ENCODE results near the gene ZFPL1. TPM values are rescaled to one million over a fixed set of nuclear protein-coding genes. Genes with fewer than 3 reads are reported as not detected.

Gene ZFPL1
- total RNA-seq, 1 donor from 2014 or later, result 31.7 TPM

- intact Hi-C loops (cut with micrococcal nuclease), result no loop called here
These were observed 5.6 kb downstream of the ZFPL1 start for GRCh38 chr11:65089621-65090020.

GRCh38 chr11:65090628-65091027 is 6.6 kb downstream of the ZFPL1 start:
- intact Hi-C loops (cut with micrococcal nuclease), result no loop called here

GRCh38 chr11:65095427-65095826 is 11.4 kb downstream of the ZFPL1 start:
- intact Hi-C loops (cut with micrococcal nuclease), result no loop called here

GRCh38 chr11:65095974-65096806 is 12.2 kb downstream of the ZFPL1 start, which contains the start of gene VPS51:
Gene VPS51, plus strand, starts transcription at chr11:65096214. Its CDS starts 37 bp downstream, at chr11:65096251.
- intact Hi-C loops (cut with micrococcal nuclease), result loop anchor here (1.0 kb wide), 5 partner anchors 12 to 69 kb away; partner anchors contain the start of genes CDCA5, SNX15, SYVN1 and TM7SF2

- intact Hi-C loops (cut with micrococcal nuclease), result loop anchor here (1.0 kb wide), 5 partner anchors 13 to 70 kb away; partner anchors contain the start of genes CDCA5, SNX15, SYVN1 and TM7SF2
These were observed 12.9 kb downstream of the ZFPL1 start for GRCh38 chr11:65096926-65097325.

GRCh38 chr11:65100674-65101350 is 16.8 kb downstream of the ZFPL1 start:
- intact Hi-C loops (cut with micrococcal nuclease), result no loop called here

- intact Hi-C loops (cut with micrococcal nuclease), result no loop called here
These were observed 18.4 kb downstream of the ZFPL1 start for GRCh38 chr11:65102142-65103095.

GRCh38 chr11:65103476-65103875 is 19.5 kb downstream of the ZFPL1 start:
- intact Hi-C loops (cut with micrococcal nuclease), result no loop called here

- intact Hi-C loops (cut with micrococcal nuclease), result no loop called here
These were observed 20.6 kb downstream of the ZFPL1 start for GRCh38 chr11:65104628-65105027.

- intact Hi-C loops (cut with micrococcal nuclease), result no loop called here
These were observed 23.1 kb downstream of the ZFPL1 start for GRCh38 chr11:65107078-65107477.

GRCh38 chr11:65107751-65108468 is 23.9 kb downstream of the ZFPL1 start:
- intact Hi-C loops (cut with micrococcal nuclease), result no loop called here

GRCh38 chr11:65108469-65109123 is 24.6 kb downstream of the ZFPL1 start:
- intact Hi-C loops (cut with micrococcal nuclease), result no loop called here

- intact Hi-C loops (cut with micrococcal nuclease), result loop anchor here (5.0 kb wide), 2 partner anchors 153 to 192 kb away; partner anchors contain the start of genes ATG2A and POLA2
These were observed 25.5 kb downstream of the ZFPL1 start for GRCh38 chr11:65109231-65110198.

GRCh38 chr11:65110354-65110861 is 26.4 kb downstream of the ZFPL1 start:
- intact Hi-C loops (cut with micrococcal nuclease), result loop anchor here (5.0 kb wide), 2 partner anchors 152 to 193 kb away; partner anchors contain the start of genes ATG2A and POLA2

GRCh38 chr11:65111159-65111743 is 27.2 kb downstream of the ZFPL1 start:
- intact Hi-C loops (cut with micrococcal nuclease), result loop anchor here (1.0 to 5.0 kb wide), 3 partner anchors 15 to 194 kb away; partner anchors contain the start of genes ATG2A, POLA2 and VPS51

- intact Hi-C loops (cut with micrococcal nuclease), result loop anchor here (1.0 to 5.0 kb wide), 5 partner anchors 16 to 195 kb away; partner anchors contain the start of genes ATG2A, CDCA5, POLA2 and SYVN1
These were observed 27.9 kb downstream of the ZFPL1 start, which contains the start of gene TM7SF2 for GRCh38 chr11:65111744-65112545. Gene TM7SF2, plus strand, starts transcription at chr11:65111872. Its CDS starts 144 bp downstream, at chr11:65112016.

All from T-helper 2 cell treated with Interferon-gamma antibody and Interleukin-4, amounts not matched to agents 100 ng/mL and 5 ng/mL, for 36 hours (primary cell).